ENCODE data around the gene SHCBP1.

DNA sequence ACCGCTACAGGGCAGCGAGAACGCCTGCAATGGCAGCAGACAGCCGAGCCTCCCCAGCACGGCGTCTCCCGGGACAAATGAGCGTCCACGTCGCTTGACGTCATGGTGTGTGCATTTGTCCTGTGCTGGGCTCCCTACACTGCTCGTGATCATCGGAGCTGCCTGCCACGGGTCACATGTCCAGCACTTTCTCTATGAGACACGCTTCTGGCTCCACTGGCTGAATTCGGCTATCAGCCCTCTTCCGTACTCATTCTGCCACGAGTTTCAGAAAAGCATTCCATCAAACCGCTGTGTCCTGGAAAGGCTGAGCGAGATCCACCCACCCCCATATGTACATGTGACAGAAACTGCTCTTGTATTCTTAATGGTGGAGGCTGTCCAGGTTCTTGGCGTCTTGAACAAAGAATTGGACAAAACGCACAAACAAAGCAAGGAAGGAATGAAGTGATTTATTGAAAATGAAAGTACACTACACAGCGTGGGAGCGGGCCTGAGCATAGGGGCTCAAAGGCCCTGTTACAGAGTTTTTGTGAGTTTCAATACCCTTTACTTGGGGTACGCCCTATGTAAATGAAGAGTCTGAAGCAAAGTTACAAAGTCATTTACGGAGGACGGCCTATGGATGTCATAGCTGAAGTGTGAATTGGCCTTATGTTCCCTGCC, 28.5 kb upstream of the SHCBP1 start:
- no peak for TF ChIP-seq POLR2A (IDR thresholded peaks at IDR 0.05; ENCODE audit: low read length)
- TF ChIP-seq GATA1 (IDR thresholded peaks at IDR 0.05; ENCODE audit: low read depth, low read length) = no peak
